HG02840 (cell line): ENCODE data around the gene CHCHD6.
A peak's percentile ranks its signal among the peaks of the same experiment; 100 is the strongest.

ENCODE experiments used
- ATAC-seq: cut with Tn5 transposase; IDR thresholded peaks from one replicate; pipeline ENCODE4 v1.9.1; 2021; ENCODE audit warnings: mild to moderate bottlenecking, moderate library complexity, moderate number of reproducible peaks; ENCODE audit not compliant: unreplicated experiment, low FRiP score

Gene CHCHD6

DNA sequence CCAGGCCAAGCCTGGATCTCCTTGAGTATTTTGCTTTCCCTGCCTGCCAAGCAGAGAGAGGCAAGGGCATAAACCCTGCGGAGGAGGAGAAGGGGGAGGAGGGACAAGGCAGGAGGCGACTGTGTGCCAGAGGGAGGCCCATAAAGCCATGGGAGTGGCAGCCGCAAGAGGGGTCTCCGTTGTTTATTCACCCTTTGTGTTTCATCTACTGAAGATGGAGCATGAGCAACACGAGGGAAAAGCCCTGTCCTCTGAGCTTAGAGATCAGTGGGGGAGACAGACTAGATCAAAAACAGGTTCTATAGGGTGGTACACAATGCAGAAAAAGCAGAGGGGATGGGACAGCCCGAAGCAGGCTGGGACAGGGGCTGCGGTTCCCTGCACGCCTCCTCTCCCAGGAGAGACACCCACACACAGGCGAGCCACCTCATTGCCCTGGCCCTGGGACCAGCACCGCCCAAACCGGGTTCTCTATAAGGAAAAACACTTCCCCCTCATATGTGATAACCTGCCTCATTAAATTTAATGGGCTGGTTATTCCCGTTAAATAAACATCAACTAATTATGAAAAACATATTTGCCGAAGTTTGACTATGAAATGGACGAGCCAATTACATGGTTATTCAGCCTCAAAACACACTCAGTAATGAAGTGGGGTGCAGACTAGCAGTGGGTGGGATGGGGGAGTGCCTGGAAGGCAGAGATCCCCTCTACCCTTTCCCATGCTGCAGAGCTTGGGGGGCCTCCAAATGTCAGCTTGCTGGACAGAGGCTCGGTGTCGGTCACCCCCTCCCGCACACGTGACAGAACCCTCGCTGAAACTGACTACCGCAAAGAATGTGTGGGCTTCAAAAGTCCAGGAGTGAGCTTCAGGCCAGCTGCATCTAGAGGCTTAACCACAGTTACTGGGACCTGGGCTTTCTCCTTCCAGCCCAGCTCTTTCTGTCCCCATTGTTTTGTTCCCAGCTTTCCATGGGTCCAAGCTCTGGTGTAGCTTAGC lies 264.7 kb downstream of the CHCHD6 start:
- ATAC-seq = no peak

GRCh38 chr3:126969586-126969985 lies 265.5 kb downstream of the CHCHD6 start:
- no peak for ATAC-seq

- no peak for ATAC-seq
Measured at GRCh38 chr3:126970101-126970500, 266.1 kb downstream of the CHCHD6 start.

DNA sequence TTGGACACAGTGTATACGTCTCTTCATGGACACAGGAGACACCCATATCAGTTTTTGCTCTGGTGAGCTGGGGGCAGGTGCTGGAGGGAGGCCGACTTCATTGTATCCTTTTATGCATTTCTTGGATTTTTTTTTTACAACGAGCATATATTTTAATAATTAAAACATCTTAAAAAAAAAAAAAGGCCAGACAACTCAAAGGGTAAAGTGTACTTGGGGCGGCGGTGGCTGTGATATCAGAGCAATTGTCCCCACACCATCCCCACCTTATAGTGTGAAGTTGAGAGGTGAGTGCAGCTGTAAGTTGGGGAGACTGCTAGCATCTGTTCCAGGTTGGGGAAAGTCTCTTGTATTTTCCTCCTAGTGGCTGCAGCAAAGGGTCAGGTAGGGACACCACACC lies 266.9 kb downstream of the CHCHD6 start:
- ATAC-seq = no peak

DNA sequence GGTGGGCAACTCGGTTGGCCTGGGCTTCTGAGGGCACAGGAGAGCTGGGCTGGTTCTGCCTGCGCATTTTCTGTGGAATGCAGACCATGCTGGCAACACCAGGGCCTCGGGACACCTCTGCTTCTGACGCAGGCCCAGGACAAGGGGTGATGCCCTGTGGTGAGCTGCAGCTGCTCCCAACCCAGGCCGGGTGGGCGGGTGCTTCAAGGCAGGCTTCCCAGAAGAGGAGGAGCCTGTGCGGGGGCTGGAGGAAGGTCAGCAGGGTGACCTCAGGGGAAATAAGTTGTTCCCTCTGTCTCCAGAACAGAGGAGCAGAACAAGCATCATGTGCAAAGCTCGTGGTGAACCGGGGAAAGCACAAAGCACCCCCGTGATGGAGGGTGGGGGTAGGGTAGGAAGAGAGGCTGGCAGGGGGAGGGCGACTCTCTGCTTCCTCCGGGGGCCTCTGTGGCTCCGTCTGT lies 267.9 kb downstream of the CHCHD6 start:
- no peak for ATAC-seq

- ATAC-seq = no peak
Measured at GRCh38 chr3:126972866-126973265, 268.8 kb downstream of the CHCHD6 start.

DNA sequence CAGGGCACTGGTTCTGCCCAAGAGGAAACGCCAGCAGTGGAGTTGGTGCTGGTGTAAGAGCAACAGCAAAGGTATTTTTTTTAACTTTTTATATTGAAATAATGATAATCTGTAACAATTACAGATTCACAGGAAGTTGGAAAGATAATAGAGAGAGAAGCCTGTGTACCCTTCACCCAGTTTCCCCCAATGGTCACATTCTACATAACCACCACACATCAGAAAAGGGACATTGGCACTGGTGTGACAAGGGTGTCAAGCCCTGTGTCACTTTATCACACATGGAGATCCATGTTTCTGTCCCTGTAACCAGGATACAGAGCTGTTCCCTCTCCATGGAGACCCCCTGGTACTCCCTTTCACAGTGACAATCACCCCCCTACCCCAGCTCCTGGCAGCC lies 269.8 kb downstream of the CHCHD6 start:
- ATAC-seq = no peak

DNA sequence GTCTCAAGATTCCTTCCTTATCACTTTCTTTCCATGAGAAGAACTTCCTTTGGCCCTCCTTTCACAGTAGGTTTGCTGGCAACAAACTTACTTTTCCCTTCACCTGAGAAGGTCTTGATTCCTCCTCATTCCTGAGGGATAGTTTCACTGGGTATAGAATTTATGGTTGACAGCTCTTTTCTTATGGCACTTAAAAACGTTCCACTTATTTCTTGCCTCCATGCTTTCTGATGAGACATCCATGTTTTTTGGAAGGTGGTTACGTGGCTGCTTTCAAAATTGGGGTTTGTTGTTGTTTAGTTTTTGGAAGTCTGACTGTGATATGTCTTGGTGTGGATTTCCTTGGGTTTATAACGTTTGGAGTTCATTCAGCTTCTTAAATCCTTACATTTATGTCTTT lies 270.7 kb downstream of the CHCHD6 start:
- no peak for ATAC-seq

DNA sequence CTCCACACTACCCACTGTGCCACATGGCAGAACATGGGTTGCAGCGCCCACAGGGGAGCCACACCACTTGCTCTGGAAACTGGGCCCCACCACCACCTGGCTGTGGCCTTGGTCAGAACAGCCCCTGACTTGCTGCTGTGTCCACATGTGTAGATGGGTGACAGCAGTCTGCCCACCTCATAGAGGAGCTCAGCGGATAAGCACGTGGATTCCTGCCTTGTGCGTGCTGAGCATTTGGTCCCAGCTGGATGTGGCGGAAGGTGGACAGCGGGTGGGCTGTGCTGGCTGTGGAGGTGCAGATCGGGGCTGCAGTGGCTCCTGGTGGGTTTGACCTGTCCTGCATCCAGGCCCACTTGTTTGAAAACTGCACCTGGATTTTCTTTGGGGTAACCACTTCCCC lies 272.9 kb downstream of the CHCHD6 start:
- ATAC-seq = no peak

DNA sequence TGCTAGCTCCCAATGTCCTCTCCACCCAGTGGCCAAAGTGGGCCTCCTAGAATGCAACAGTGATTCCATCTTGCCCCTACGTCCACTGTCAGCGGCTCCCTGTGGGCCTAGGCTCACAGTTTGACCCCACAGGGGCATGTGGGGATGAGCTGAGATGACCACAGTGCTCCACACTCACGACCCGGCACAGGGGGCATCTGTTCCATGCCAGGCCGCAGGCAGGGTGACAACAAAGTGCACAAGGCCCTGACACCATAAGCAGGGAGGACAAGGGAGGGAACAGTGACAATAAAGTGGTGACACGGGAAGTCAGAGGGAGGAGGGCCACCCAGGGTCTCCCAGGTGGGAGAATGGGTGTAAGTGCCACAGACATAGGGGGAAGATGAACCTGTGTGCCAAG lies 273.8 kb downstream of the CHCHD6 start:
- no peak for ATAC-seq

GRCh38 chr3:126978291-126978690 lies 274.3 kb downstream of the CHCHD6 start:
- ATAC-seq = no peak

GRCh38 chr3:126979046-126979628 lies 275.1 kb downstream of the CHCHD6 start:
- no peak for ATAC-seq

DNA sequence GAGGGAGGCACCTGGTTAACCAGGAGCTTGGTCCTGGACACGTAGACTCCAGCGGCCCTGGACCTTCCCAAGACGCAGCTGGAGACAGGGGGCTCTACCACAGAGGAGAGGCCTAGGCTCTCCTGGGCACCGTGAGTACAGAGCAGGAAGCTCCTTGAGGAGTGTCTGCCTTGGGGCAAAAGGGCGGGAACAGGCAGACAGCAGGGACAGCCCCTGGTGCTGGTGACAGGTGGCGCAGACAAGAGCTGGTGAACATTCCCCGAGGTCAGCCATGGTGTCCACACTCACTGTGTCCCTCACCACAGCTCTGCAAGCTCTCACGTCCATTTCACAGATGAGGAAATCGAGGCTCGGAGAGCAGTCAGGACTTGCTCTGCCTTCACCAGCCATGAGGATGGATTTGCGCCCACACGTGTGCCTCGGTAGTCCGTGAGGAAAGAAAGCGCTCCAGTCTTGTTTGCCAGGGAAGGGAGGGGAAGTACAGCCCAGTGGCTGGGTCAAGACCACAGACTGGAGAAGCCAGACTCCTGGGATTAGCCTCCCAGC lies 276.3 kb downstream of the CHCHD6 start:
- no peak for ATAC-seq

DNA sequence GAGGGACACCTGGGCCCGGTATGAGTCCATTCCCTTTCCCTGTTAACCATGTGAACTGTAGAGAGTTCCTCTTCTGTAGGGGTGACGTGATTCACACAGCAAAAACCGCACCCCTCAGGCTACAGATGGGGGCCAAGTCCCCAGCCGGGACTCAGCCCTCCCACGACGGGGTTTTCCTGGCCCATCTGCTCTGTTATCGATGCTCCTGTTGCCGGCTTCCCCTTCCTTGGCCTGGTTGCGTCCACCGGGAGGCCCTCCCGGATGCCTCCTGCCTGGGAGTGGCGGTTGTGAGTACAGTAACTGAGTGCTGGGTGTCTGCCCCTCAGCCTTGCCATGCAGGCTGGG lies 278.1 kb downstream of the CHCHD6 start:
- peak; percentile 25 for ATAC-seq

DNA sequence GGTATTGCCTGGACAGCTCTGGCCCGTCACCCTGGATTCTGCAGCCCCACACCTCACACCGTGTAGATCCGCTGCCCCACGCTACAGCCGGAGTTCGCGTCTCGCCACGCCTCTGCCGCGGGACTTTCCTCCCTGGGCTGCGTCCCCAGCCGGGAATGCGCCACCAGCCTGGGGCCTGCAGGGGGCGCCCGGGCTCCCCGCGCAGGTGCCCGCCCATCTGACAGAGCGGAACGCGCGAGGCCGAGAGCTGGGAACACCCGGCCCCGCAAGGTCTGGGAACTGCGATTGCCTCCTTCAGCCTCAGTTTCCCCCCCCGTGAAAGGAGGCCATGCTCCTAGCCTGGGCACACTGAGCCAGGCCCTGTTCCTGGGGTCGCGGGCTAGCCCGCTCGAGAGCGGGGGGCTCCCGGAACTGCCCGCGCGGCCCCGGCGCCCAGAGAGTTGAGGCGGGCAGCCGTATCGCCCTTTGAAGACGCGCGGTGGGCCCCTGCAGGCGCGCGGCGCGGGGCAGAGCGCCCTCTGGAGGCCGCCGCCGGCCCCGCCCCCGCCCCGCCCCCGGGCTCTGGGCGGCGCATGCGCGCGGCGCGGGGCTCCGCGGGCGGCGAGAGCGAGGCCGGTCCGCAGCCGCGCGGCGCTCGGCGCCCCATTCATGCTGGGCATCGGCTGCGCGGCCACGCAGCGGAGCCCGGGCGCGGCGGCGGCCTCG lies 278.6 kb downstream of the CHCHD6 start, which contains the start of gene PLXNA1:
Gene PLXNA1 (plus strand): TSS at position 645 of the 705 bp plus-strand sequence. CDS start 5,479 bp downstream, outside the sequence.
- ATAC-seq = peak; percentile 59

GRCh38 chr3:126983276-126983652 lies 279.2 kb downstream of the CHCHD6 start:
- peak; percentile 9 for ATAC-seq

- peak; percentile 7 for ATAC-seq
Measured at GRCh38 chr3:126983653-126984390, 279.8 kb downstream of the CHCHD6 start.

GRCh38 chr3:126984391-126985131 lies 280.5 kb downstream of the CHCHD6 start:
- ATAC-seq = no peak
